ENCODE data around the gene FNDC4. TPM values are rescaled to one million over a fixed set of nuclear protein-coding genes. Genes with fewer than 3 reads are reported as not detected.

The FNDC4 gene
- total and polyA plus RNA-seq, 2 of the 8 experiments (the other 6 are each of a cell fraction or from before 2014, with no cell fraction given), result 14.1 to 14.7 TPM

DNA sequence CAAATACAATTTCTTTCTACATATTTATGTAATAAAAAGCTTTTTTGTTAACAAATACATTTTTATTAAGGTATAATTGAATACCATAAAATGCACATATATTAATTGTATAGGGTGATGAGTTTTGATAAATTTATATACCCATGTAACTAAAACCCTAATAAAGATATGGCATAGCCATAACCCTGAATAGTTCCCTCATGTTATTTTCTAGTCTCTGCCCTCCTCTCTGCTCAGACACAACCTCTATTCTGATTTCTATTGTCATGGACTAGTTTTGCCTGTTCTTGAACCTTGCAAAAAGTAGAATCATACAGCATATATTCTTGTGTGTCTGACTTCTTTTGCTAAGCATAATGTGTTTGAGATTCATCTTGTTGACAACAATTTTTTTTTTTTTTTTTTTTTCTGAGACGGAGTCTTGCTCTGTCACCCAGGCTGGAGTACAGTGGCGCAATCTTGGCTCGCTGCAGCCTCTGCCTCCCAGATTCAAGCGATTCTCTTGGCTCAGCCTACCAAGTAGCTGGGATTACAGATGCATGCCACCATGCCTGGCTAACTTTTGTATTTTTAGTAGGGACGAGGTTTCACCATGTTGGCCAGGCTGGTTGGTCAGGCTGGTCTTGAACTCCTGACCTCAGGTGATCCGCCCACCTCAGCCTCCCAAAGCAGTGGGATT lies 49.3 kb upstream of the FNDC4 start:
- H2AK5ac ChIP-seq (ENCODE audit: low read depth, low read length), result no peak overlapping the region
- peaks cover 5 to 11% of the 10 kb centered on the region in 2 experiments; a peak in 2 of 4 replicates for H3K9me3 ChIP-seq (ENCODE audit: insufficient read depth in 2 of 2, low read depth in 1 of 2, low read length in 1 of 2)
- no peaks in the 10 kb centered on the region for H3K79me1 ChIP-seq (ENCODE audit: low read depth, low read length)
- H2BK120ac ChIP-seq (replicated peaks; ENCODE audit: low read depth, low read length), result no peak overlapping the region
- H4K91ac ChIP-seq (replicated peaks; ENCODE audit: insufficient read length, low read length), result no peak overlapping the region
- no peak overlapping the region for H3K4me2 ChIP-seq (ENCODE audit: insufficient read depth in 1 of 2, low read depth in 2 of 2, low read length in 2 of 2)
- H2AFZ ChIP-seq (ENCODE audit: low read length), result no peak overlapping the region
- no peak overlapping the region for H2BK15ac ChIP-seq (ENCODE audit: low read length)
- H3K56ac ChIP-seq (replicated peaks; ENCODE audit: insufficient read length, low read depth, low read length), result no peak overlapping the region
- no peak for FAIRE-seq
- no peak for DNase-seq (ENCODE audit: low read depth in 1 of 2, low spot score in 2 of 2)
- no peak overlapping the region for H3K14ac ChIP-seq (ENCODE audit: insufficient read length)
- H3K18ac ChIP-seq (ENCODE audit: extremely low read depth, low read length), result no peak overlapping the region
- H2BK12ac ChIP-seq (ENCODE audit: low read depth, low read length), result no peak overlapping the region
- WGBS, 2 experiments (ENCODE audit: extremely low coverage in 1 of 2, insufficient coverage in 1 of 2, insufficient read length in 1 of 2, insufficient replicate concordance in 2 of 2, low coverage in 1 of 2, low lambda C conversion rate in 2 of 2, missing lambda C conversion rate in 1 of 2), result 92% methylated on average over 6 of the region's 6 CpGs; no CpG with 5 or more reads in 1 of the 2 experiments
- H4K5ac ChIP-seq (ENCODE audit: insufficient read length, low read depth, low read length), result no peak overlapping the region
- H3K9ac ChIP-seq (replicated peaks in 1 of 4; ENCODE audit: extremely low read depth in 1 of 4, low read depth in 3 of 4, low read length in 3 of 4), result no peak overlapping the region
- H3K4ac ChIP-seq (replicated peaks; ENCODE audit: insufficient read length, low read depth, low read length), result no peak overlapping the region
- no peak overlapping the region for H3K4me3 ChIP-seq (ENCODE audit: extremely low read depth in 1 of 4, insufficient read depth in 2 of 4, low read depth in 3 of 4, low read length in 4 of 4)
- ChIA-PET CTCF (ENCODE audit: partially characterized antibody) (no interaction called here), POLR2A (ENCODE audit: partially characterized antibody) (no interaction called here)
- no peak overlapping the region for H3K23ac ChIP-seq (ENCODE audit: insufficient read length)
- no peaks in the 10 kb centered on the region for H4K20me1 ChIP-seq (replicated peaks in 1 of 2; ENCODE audit: control insufficient read depth in 1 of 2, insufficient read depth in 2 of 2, low read length in 2 of 2)
- no peaks in the 10 kb centered on the region for H3K23me2 ChIP-seq (ENCODE audit: low read depth, low read length)
- H3K4me1 ChIP-seq (replicated peaks in 1 of 4; ENCODE audit: control insufficient read depth in 3 of 4, insufficient read depth in 4 of 4, low read length in 3 of 4), result no peaks in the 10 kb centered on the region
- H3K27me3 ChIP-seq (replicated peaks in 1 of 4; ENCODE audit: control insufficient read depth in 3 of 4, extremely low read depth in 1 of 4, insufficient read depth in 3 of 4, low read length in 3 of 4), result no peaks in the 10 kb centered on the region
- H4K8ac ChIP-seq (ENCODE audit: extremely low read depth, insufficient read depth, low read length), result no peak overlapping the region
- H3K36me3 ChIP-seq (ENCODE audit: control insufficient read depth in 2 of 4, insufficient read depth in 4 of 4, low read length in 3 of 4), result no peaks in the 10 kb centered on the region
- H2BK5ac ChIP-seq (ENCODE audit: low read depth, low read length), result no peak overlapping the region
- no peak overlapping the region for H3K27ac ChIP-seq (ENCODE audit: low read depth, low read length)
- no peak for TF ChIP-seq CTBP2 (IDR thresholded peaks at IDR 0.05; ENCODE audit: borderline replicate concordance, insufficient read depth, insufficient read length, low read length)
- TF ChIP-seq SIRT6 (IDR thresholded peaks at IDR 0.05; ENCODE audit: low read length), result no peak
- no peak overlapping the region for H2BK20ac ChIP-seq (ENCODE audit: low read length)
- no peaks in the 10 kb centered on the region for H3K79me2 ChIP-seq (ENCODE audit: control insufficient read depth in 1 of 2, insufficient read depth in 2 of 2, low read length in 2 of 2)
